GM18499 (cell line): ENCODE measurements around the gene GNAI3.

Experiments
- ATAC-seq: cut with Tn5 transposase; IDR thresholded peaks from one replicate; pipeline ENCODE4 v1.9.1; 2021; ENCODE audit warnings: moderate number of reproducible peaks; ENCODE audit not compliant: insufficient read depth, unreplicated experiment

The GNAI3 gene

GRCh38 chr1:109543283-109543987, 5.0 kb upstream of the GNAI3 start:
- ATAC-seq = no peak

DNA sequence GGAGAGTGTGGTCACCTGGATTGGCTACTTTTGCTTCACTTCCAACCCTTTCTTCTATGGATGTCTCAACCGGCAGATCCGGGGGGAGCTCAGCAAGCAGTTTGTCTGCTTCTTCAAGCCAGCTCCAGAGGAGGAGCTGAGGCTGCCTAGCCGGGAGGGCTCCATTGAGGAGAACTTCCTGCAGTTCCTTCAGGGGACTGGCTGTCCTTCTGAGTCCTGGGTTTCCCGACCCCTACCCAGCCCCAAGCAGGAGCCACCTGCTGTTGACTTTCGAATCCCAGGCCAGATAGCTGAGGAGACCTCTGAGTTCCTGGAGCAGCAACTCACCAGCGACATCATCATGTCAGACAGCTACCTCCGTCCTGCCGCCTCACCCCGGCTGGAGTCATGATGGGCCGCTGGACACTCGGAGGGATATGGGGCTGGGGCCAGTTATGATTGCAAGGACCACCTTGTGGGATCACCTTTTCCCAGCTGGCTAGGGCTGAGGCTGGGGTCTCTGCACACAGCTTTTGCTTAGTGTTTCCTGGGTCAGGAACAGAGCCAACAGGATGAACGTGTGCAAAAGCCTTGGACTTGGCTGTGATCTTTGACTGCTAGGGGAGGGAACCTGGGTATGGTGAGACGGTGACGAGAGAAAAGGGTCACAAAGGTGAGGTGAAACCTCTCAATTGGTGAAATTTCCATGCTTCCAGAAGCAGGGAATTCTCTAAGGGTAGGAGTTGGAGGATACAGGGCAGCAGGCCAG, 4.3 kb upstream of the GNAI3 start:
- ATAC-seq = no peak

DNA sequence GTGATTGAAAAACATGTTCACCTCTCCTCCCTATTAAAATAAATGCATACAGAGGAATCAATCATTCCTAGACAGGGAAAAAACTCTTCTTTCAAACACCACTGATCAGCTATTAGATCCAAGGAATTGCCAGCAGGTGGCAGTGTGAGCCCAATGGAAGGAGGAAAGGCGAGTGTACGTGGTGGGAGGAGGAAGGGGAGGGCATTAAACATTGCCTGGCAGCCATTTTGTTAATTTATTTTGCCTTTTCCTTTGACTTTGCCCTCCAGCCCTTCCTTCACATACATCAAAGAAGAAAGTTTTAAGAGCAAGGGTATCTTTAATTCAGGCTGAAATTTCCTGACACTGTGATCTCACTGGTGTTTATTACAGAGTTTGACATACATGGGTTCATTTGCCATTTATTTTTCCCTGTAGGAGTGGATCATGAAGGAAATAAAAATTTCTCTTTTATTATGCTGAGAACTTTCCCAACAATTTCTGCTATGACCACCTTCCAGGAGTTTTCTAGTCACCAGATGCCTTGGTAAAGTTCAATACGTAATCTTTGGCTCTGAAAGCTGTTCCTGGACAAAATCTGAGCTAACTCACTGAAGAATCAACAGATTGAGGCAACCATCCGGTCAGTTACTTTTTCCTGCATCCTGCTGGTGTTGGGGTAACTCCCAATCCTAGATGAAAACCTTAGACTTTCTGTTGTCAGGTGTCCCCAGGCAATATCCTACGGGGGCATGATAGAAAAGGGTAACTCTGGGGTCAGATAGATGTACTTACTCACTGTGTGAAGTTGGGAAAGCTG, 1.9 kb upstream of the GNAI3 start:
- ATAC-seq = no peak

- no peak for ATAC-seq
Observed at GRCh38 chr1:109547463-109548320, 723 bp upstream of the GNAI3 start.

GRCh38 chr1:109556563-109556962, 8.1 kb downstream of the GNAI3 start:
- ATAC-seq = no peak

- ATAC-seq = no peak
Observed at GRCh38 chr1:109557520-109557919, 9.1 kb downstream of the GNAI3 start.

- no peak for ATAC-seq
Observed at GRCh38 chr1:109559995-109560394, 11.6 kb downstream of the GNAI3 start.

GRCh38 chr1:109564194-109564878, 15.9 kb downstream of the GNAI3 start:
- ATAC-seq = no peak

GRCh38 chr1:109565241-109565640, 16.8 kb downstream of the GNAI3 start:
- no peak for ATAC-seq

DNA sequence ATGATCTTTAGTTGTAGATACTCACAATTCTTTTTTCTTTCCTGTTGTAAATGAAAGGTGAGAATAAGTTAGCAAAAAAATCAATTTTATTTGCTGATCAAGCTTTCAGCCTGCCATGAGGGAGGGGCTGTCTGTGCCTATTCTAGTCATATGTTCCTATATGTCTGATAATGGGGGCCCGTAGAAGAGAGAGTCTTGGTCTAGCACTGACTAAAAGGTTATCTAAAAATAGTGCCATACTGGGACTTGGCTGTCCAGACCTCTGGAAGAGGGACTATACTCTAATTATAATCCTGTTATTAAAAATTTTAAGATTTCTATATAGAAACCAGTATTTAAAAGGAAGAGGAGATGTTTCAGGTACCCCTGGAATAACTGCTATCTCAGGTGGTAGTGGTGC, 18.6 kb downstream of the GNAI3 start:
- ATAC-seq = no peak

DNA sequence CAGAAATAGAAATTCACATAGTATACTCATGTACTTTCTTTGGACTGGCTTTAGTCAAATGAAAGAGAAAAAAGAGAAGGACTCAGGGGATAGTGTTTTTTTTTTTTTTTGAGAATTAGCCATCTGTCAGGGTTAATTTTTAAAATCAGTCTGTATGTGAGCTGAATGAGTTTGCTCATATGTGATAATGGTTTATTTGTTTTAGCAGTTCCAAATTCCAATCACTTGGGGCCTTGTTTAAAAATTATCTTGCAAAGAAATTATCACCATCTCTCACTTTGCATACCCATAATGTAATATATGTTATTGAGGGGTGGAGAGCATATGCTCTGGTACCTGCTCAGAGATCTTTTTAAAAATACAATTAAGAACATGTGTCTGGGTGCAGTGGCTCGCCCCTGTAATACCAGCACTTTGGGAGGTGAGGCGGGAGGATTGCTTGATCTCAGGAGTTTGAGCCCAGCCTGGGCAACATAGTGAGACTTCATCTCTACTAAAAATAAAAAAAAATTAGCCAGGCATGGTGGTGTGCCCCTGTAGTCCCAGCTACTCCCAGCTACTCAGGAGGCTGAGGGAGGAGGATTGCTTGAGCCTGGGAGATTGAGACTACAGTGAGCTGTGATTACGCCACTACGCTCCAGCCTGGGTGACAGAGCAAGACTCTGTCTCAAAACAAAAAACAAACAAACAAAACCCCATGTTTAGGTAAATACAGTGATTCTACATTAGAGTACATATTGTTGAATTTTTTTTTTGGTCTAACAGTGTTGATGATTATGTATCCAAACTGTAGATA, 19.7 kb downstream of the GNAI3 start:
- ATAC-seq = no peak

GRCh38 chr1:109569323-109569722, 20.9 kb downstream of the GNAI3 start:
- ATAC-seq = no peak

DNA sequence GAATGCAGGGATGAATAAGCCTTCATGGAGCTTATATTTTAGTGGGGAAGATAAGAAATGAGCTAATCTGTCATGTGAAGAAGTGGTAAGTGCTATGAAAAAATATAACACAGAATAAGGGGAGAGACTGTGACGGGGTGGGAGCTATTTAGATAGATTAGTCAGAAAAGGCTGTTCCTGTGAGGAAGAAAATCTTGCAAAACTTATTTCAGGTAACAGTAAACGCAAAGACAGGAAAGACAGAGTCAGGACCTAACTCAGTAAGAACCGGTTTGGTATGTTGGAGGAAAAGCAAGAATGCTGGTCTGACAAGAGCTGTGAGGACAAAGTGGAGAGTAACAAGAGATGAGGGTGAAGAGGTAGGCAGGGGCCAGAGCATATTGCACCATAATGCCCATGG, 22.0 kb downstream of the GNAI3 start:
- ATAC-seq = no peak

DNA sequence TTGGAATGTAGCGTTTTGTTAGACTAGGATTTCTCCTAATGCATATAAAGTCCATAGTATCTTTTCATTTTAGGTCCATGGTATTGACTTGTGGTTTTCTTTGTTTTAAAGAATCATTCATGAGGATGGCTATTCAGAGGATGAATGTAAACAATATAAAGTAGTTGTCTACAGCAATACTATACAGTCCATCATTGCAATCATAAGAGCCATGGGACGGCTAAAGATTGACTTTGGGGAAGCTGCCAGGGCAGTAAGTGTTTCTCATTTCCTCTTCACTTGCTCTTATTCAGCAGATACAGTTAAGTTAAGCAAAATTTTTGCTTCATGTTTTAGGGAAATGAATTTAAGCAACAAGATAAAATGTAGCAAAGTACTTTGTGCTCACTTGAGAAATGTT, 25.4 kb downstream of the GNAI3 start:
- no peak for ATAC-seq

DNA sequence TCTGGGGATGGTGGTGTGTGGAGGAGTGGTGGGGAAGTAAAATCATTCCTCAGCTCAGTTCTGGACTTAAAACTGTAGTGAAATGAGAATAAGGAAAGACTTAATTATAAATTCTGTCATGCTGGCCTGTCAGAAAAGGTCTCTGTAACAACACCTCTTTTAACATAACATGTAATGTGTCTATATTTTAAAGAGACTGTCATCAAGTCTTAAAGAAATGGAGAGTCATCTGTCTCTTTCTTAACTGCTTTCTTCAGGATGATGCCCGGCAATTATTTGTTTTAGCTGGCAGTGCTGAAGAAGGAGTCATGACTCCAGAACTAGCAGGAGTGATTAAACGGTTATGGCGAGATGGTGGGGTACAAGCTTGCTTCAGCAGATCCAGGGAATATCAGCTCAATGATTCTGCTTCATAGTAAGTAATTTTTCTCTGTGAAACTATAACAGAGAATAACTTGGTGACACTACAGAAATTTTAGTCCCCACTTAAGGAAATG, 30.6 kb downstream of the GNAI3 start:
- no peak for ATAC-seq

DNA sequence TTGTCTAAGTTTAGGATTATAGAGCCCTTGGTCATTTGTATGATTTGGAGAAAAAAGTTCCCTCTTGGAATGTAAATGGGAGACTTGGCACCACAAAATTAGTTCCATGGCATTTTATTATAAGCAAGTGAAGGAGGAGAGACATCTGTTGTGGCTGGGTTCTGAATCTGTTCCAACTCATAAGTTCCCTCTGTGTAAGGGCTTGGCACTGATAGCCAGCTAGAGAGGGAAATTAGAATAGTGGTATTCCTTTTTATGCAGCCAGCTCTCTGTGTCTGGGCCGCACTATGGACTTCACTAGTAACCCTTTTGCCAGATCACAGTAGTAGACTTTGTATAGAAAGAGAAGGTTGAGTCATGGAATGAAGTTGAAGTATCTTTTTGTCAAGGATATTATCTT, 31.1 kb downstream of the GNAI3 start:
- no peak for ATAC-seq

DNA sequence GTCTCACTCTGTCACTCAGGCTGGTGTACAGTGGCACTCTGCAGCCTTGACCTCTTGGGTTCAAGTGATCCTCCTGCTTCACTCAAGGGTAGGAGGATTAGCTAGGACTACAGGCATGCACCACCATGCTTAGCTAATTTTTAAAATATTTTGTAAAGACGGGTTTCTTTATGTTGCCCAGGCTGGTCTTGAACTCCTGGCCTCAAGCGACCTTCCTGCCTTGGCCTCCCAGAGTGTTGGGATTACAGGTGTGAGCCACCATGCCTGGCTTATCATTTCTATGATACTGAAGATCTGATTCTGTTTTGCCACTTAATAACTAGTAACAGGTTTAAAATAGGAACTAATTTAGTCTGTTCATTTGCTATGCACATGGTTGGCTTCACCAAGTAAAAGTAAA, 33.6 kb downstream of the GNAI3 start:
- ATAC-seq = no peak

- ATAC-seq = no peak
Observed at GRCh38 chr1:109584766-109585165, 36.4 kb downstream of the GNAI3 start.

DNA sequence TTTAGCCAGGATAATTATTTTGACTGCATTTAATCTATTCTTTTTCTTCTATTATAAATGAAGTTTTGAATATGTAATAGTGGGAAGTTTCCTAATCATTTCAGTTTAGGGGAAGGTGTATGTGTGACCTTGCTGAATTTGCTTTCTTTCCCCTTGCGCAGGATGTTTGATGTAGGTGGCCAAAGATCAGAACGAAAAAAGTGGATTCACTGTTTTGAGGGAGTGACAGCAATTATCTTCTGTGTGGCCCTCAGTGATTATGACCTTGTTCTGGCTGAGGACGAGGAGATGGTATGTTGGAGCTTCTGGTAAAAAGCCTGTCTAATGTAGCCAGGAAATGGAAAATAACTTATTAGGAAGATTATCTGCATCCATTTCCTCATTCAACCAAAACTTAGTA, 37.6 kb downstream of the GNAI3 start:
- no peak for ATAC-seq
